NCI-H128 (cell line): ENCODE results near the gene RNASE2.
"Not testable (repeated sequence)": the region's sequence is repeated elsewhere in the genome, so short reads cannot be mapped to it uniquely, and the experiment has no call there.

ENCODE experiments used
- DNase-seq: peaks from one replicate; lab custom pipeline; 2025; ENCODE audit not compliant: unreplicated experiment; lab: John Stamatoyannopoulos, UW

The RNASE2 gene

DNA sequence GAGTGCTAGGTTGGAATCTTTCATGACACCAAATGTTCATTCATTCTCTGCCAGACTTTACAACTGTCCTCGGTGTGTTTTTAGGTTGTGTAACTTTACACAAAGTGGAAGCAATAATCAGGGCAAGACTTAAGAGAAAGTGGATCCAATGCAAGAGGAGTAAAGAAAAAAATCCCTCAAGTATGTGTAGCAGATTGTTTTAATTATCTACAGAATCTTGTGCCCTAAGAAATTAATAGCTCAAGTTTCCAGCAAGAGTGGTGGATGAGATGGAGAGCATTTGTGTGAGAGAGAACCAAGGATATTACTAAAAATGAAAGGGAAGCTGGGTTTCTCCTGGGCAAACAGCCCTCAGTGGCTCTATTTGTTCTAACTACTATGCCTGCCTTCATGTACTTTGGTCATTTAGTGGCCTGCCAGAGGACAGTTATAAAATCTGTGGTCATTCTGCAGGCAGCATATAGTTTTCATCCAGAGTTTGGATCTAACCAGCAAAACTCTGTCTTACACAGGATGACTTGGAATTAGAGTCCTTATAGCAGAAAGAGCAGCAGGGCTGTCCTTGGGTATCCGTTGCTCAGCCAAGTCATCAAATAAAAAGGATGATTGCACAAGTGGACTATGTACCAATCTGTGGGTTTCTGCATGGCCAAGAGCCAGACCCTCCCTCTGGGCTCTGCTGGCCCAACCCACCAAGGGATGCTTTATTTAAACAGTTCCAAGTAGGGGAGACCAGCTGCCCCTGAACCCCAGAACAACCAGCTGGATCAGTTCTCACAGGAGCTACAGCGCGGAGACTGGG lies at the start of gene RNASE2:
Gene RNASE2 (plus strand): TSS at position 752 of the 802 bp plus-strand sequence. CDS start 285 bp downstream, outside the sequence.
- not testable (repeated sequence) for DNase-seq

DNA sequence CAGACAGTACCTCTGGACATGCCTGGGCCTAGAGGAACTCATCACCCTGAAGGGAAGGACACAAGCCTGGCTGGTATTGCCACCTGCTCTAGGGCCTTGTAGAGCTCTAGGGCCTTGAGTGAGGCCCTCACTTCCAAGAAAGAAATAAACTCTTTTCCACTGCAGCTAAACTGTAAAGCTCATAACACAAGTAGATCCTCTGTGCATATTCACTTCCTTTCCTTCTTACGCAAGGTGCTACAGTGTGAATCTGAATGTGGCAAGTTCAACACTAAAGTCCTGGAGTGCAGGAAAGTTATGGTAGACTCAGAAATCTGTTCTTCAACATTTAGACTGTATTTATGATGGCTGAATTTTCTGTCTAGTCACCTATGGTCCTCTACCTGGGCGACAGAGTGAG lies 49.6 kb upstream of the RNASE2 start:
- DNase-seq = no peak

DNA sequence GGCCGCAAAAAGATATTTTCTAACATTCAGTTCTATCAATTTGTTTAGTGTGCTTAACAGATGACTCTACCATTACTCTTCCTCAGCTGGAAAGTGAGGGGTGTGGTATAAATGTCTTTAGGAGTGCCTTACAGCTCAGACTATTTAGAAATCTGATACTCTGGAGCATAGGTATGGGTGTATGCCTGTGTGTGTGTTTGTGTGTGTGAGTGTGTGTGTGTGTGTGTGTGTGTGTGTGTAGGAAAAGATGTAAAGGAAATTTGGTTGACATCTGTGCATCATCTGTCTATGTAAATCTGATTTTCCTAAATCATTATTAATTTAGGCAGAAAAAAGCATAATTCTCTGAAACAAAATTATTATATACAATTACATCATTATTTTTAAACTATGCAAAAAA lies 48.1 kb upstream of the RNASE2 start:
- DNase-seq = no peak

DNA sequence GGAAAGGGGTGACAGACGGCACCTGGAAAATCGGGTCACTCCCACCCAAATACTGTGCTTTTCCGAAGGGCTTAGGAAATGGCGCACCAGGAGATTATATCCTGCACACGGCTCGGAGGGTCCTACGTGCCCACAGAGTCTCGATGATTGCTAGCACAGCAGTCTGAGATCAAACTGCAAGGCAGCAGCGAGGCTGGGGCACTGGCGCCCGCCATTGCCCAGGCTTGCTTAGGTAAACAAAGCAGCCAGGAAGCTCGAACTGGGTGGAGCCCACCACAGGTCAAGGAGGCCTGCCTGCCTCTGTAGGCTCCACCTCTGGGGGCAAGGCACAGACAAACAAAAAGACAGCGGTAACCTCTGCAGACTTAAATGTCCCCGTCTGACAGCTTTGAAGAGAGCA lies 44.5 kb upstream of the RNASE2 start:
- DNase-seq = not testable (repeated sequence)

DNA sequence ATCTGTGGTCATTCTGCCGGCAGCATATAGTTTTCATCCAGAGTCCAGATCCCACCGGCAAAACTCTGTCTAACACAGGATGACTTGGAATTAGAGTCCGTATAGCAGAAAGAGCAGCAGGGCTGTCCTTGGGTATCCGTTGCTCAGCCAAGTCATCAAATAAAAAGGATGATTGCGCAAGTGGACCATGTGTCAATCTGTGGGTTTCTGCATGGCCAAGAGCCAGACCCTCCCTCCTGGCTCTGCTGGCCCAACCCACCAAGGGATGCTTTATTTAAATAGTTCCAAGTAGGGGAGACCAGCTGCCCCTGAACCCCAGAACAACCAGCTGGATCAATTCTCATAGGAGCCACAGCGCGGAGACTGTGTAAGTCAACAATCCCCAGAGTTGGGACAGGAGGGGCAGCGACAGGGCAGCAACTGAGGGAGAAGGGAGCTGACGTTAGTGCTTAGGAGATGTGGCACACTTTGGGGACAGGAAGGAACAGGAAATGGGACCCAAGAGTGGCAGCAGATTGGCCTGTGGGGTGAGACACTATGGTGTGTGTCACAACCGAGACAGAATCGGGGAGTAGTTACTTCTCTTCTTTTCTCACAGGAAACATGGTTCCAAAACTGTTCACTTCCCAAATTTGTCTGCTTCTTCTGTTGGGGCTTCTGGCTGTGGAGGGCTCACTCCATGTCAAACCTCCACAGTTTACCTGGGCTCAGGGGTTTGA lies 36.1 kb upstream of the RNASE2 start:
- not testable (repeated sequence) for DNase-seq

DNA sequence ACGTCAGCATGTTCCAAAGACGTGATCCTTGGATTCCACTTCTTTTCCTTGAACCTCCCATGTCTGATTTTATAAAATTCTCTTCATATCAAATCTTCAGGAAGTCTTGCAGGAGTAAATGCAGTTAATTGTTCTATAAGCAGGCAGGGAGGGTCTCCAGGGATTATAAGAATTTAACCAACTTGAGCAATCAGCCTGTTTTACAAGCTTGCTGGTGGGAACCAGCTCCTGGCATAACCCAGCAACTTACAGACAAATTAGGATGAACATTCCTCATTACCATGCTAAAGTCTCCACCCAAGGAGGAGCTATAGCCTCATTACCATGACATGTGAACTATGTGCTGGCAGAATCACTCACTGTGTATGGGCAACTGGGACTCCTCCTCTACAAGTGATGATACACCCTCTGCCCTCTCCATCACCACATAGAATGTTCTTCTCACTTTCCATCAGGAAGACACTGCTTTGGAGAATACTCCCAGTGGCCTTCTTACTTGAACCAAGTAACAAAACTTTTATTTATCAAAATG lies 31.5 kb upstream of the RNASE2 start:
- not testable (repeated sequence) for DNase-seq

DNA sequence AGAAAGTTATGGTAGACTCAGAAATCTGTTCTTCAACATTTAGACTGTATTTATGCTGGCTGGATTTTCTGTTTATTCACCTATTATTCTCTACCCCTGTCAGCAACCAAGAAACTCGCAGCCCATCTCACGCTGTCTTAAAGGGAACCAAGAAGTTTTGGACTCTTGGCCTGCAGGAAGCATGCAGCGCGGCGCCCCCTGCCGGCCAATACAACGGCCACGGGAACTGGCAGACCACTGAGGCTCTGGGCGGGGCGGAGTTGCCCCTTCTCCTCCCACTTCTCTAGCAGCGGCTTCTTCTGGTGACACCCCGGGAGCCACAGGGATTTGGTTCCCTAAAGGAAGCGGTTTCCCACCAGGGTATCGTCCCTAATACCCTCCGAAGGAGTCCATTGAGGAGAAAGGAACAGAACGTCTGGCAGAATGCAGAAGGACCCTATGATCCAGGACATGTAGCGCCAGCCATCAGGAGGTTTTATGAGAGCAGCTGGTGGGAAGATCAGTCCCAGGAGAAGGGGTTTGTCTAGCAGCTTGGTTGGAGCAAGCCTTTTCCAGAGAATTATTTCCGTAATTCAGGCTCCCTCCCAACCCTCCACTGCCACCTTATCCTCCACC lies 21.0 kb upstream of the RNASE2 start:
- DNase-seq = no peak

DNA sequence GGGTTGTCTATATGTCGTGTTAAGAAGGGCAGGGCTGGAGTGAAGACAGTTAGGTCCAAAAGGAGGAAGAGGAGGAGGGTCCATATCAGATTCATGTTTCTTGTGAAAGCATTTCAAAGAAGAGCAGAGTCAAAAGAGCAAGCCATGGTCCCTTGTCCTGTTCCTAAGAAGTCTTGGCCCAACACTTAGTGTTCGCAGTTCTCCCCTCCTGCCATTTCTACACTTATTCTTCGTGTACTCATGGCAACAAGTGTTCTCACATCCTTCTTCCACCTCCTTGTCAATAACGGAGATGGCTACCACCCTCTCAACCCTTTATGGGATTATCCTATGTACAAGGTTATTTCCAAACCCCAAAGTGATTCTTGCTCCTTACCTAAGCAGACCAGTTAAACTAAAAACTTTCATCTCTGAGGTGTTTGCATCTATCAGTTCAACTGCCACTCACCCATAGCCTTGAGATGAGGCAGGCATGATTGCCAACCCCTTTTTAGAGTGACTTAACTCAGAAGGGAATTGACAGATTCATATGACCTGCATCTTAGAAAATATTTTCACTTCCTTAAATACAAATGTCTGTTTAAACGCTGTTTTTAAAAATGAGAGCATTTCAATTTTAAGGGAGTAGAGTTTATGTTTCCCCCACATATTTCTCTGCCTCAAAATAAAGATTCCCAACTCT lies 19.8 kb upstream of the RNASE2 start:
- no peak for DNase-seq

DNA sequence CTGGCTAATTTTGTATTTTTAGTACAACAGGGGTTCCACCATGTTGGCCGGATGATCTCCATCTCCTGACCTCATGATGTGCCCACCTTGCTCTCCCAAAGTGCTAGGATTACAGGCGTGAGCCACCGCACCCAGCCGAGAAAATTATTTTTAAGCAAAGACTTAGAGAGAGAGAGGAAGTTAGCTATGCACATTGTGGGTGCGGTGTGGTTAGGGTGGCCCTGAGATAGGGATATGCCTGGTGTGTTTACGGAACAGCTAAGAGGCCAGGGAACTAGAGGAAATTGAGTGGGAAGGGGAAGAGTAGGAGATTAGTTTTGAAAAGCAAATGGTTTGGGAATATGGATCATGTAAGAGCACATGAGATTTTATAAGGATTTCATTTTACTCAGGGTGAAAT lies 10.1 kb upstream of the RNASE2 start:
- not testable (repeated sequence) for DNase-seq

DNA sequence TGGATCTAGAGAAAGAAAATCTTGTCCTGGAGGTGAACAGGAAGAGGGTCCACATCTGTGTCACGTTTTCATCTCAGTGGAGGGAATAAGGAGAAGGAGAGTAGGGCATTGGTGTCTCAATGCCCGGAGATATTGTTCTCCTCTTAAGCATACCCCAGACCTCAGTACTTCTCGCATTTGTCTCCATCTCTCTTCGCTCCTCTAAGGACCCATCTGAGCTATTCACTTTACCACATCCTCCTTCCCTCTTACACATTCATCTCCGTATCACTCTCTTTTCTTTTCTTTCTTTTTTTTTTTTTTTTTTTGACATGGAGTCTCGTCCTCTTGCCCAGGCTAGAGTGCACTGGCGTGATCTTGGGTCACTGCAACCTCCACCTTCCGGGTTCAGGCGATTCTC lies 8.6 kb upstream of the RNASE2 start:
- not testable (repeated sequence) for DNase-seq

DNA sequence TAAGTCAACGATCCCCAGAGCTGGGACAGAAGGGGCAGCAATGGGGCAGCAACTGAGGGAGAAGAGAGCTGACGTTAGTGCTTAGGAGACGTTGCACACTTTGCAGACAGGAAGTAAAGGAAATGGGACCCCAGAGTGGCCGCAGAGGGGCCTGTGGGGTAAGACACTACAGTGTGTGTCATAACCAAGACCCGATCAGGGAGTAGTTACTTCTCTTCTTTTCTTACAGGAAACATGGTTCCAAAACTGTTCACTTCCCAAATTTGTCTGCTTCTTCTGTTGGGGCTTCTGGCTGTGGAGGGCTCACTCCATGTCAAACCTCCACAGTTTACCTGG lies 219 bp downstream of the RNASE2 start:
- DNase-seq = not testable (repeated sequence)

DNA sequence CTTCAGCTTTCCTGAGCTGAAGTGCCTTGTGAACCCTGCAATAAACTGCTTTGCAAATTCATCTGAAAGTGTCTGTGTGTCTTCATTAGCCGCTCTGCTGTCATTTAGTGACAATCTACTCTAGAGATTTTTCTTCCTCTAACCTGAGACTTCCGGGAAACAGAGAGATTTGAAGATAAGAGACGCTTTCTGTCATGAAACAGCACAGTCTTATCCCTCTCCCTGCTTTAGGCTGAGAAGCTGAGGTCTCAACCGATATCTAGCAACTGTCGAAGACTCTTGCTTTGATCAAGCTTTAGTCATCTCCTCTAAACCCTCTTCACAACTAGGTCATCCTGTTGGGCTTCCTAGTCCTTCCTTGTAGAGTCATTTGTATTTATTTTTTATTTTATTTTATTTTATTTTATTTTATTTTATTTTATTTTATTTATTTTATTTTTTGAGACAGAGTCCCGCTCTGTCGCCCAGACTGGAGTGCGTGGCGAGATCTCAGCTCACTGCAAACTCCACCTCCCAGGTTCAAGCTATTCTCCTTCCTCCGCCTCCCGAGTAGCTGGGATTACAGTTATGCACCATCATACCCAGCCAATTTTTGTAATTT lies 1.2 kb downstream of the RNASE2 start:
- DNase-seq = no peak

DNA sequence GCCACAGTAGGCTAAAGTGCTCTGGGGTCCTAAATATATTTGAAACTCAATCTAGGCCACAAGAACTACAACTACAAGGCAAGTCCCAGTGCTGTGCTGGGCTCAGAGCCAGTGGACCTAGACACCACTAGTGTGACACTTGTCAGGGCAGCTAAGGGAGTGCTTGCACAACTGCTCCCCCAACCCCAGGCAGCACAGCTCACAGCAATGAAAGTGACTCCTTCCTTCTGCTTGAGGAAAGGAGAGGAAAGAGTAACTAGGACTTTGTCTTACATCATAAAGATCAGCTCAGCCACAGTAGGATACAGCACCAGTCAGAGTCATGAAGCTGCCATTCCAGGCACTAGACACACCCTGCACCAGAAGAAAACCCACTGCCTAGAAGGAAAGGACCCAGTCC lies 3.7 kb downstream of the RNASE2 start:
- not testable (repeated sequence) for DNase-seq

DNA sequence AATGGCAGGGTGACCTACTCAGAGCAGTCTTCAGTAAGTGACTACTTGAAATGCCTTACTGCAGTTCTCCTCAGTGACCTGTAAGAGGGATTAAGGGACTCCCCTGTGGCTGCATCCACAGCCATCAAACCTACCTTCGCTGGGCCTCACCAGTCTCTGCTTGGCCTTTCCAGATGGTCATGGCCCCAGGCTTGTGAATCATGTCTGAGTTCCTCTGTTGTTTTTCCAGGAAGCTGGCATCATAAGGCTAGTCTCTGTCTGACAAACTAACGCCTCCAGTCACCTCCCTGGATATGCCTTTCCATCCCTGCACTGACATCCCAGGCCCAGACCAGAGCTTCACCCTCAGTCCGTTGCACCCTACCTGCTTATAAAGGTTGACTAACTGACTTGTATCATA lies 14.0 kb downstream of the RNASE2 start:
- DNase-seq = no peak

DNA sequence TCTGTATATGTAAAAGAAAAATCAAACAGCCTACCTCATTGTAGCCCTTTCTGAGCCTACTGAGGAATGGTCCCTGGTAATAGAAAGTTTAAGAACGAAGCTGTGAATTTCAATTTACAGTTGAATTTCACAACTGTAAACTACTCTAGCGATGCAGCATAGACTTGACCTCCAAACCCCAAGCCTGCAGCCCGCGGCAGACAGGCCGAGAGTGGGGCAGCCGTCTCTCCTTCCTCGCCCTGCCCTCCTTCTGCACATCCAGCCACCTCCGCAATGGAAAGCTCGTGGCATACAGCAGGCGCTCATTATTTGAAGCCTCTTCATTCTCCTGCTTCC lies 15.3 kb downstream of the RNASE2 start:
- DNase-seq = no peak

DNA sequence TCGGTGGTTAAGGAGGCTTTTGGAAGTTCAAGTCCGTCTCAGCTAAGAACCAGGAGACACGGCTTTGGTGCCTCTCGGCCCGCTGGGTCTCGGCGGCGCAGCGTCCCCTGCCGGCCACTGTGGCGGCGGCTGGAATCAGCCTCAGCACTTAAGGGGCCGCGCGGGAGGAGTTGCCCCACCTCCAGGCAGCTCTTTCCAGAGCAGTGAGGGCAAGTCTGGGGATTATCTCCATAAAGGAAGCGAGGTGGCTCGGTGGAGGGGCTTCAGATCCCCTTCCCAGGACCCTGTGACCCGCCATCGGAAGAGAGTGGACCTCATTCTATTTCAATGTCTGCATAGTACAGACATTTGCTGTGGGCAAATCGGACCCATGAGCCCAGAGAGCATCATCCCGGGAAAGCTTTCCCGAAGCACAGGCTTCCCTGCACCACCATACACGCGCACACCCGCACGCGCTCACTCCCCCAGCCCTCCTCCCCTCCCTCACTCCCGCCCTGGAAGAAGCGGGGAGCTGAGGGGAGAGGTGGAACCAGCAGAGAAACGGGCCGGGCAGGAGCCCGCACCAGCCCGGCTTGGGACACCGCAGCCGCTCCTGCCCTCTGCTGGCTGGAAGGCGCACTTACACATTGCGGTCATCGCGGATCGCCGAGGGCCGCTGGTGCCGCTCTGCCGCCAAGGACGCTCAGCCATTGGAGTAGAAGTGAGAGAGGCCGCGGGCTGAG lies 15.9 kb downstream of the RNASE2 start:
- DNase-seq = no peak

DNA sequence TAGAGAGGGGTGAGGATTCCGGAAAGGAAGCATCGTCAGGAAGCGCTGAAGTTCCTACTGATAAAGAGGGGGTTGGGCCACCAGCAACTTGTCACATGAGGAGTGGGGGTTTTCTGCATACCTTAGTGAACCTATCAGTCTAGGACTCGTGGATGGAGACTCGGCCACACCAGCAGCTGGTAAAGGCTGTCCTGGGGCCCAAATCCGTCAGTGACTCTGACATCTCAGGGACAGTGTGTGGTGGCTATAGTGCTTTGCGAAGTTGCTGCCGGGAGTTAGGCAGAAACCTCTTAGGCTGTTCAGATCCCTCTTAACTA lies 16.4 kb downstream of the RNASE2 start:
- no peak for DNase-seq

DNA sequence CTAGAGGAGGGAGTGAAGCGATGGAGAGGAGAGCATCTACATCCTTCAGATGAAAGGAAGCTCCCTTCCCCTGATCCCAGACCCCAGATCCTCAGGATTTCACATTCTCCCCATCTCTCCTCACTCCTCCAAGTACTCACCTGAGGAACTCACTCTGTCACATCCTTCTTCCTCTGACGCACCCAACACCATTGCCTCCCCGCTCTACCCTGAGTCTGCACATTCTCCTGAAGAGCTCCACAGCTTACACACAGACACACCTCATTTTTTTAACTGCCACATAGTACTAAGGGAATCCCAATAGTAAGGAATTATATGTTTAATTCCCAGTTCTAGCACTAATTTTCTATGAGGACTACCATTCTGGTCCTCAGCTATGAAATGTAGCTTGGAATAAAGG lies 18.2 kb downstream of the RNASE2 start:
- DNase-seq = no peak

DNA sequence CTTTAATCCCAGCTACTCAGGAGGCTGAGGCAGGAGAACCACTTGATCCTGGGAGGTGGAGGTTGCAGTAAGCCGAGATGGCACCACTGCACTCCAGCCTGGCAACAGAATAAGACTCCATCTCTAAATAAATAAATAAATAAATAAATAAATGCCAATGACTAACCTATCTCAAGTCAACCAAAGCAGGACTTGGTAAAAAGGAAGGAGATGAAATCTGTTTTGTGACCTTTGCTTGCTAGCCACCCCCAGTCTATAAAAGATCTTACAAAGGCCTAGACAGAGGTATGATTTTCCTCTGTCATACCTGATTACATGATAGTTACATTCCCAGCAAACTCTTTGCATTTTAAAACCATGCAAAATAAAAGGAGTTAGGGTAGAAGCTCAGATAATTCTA lies 21.0 kb downstream of the RNASE2 start:
- no peak for DNase-seq

DNA sequence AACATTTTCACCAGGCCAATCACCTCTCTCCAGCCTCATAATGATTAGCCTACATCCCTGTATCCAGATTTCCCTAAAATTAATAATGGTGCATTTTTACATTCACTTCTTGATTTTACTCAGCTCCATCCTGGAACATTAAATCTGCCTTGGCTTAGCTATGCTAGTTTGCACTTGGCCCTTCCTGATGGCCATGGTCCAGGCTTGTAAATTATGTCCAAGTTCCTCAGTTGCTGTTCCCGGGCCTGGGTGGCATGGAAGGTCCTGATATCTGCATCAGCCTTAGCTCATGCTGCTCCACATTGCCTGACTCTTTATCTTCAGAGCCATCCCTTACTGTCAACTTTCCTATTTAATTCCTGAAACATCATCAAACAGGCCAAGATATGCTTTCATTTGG lies 23.4 kb downstream of the RNASE2 start:
- no peak for DNase-seq

DNA sequence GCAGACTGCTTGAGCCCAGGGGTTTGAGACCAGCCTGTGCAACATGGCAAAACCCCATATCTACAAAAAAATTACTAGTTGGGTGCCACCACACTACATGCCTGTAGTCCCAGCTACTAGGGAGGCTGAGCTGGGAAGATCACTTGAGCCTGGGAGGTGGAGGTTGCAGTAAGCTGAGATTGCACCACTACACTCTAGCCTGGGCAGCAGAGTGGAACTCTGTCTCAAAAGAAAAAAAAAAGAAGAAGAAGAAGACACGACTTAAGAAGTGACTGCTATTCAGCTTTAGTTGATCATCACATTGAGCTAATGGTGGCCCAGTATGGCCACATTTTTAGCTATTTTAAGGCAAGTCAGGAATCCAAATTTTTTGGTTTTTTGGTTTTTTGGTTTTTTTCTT lies 25.6 kb downstream of the RNASE2 start:
- DNase-seq = no peak
